GM12865 (cell line): Measurements from ENCODE around the gene CISD3.

ENCODE experiments used
- DNase-seq: peaks from one replicate; pipeline ENCODE4 v3.0.0; 2010; ENCODE audit warnings: low read depth
- H3K4me3 ChIP-seq: 2 replicates; pipeline ENCODE4 v1.5.1; 2011; ENCODE audit warnings: mild to moderate bottlenecking, low read depth, low read length, control low read depth
- CTCF ChIP-seq: IDR thresholded peaks from 2 replicates; pipeline ENCODE4 v1.5.1; 2011; ENCODE audit warnings: low read length, control low read depth, low read depth, inconsistent platforms; ENCODE audit not compliant: insufficient read depth; ENCODE audit errors: missing control alignments

The CISD3 gene

GRCh38 chr17:38697061-38697820, 32.9 kb upstream of the CISD3 start:
- TF ChIP-seq CTCF: no peak
- no peak overlapping the region for H3K4me3 ChIP-seq
- DNase-seq: no peak

- H3K4me3 ChIP-seq: no peak overlapping the region
- TF ChIP-seq CTCF: no peak
- DNase-seq: no peak
These were observed 31.4 kb upstream of the CISD3 start for GRCh38 chr17:38698760-38699159.

GRCh38 chr17:38701504-38702165, 28.5 kb upstream of the CISD3 start:
- peak overlapping the region; percentile 83 for H3K4me3 ChIP-seq
- peak; percentile 87 for DNase-seq
- no peak for TF ChIP-seq CTCF

- TF ChIP-seq CTCF: no peak
- peak overlapping the region; percentile 83 for H3K4me3 ChIP-seq
- peak; percentile 93 for DNase-seq
These were observed 27.8 kb upstream of the CISD3 start for GRCh38 chr17:38702166-38702915.

GRCh38 chr17:38702916-38703741, 27.0 kb upstream of the CISD3 start:
- no peak for TF ChIP-seq CTCF
- DNase-seq: peak; percentile 70
- peak overlapping the region; percentile 83 for H3K4me3 ChIP-seq
